A673 (cell line): ENCODE measurements around the gene TEAD1.

ENCODE experiments used
- EZH2 ChIP-seq: fragments of 200-600 bp; sonication (generic); IDR thresholded peaks from 2 replicates; pipeline ENCODE4 v1.6.1; 2017; ENCODE audit warnings: borderline replicate concordance, low read depth, mild to moderate bottlenecking, mixed read lengths, antibody characterized with exemption, low read length; ENCODE audit not compliant: poor library complexity, severe bottlenecking
- TF ChIP-seq, protein P1 (sequence below): fragments of 300-800, 200-600 bp; sonication (generic); conservative IDR thresholded peaks from 2 replicates; pipeline ENCODE4 v1.5.1; 2017; ENCODE audit warnings: low read depth, mild to moderate bottlenecking, antibody characterized with exemption, low read length, moderate library complexity, mixed read lengths

DNA sequence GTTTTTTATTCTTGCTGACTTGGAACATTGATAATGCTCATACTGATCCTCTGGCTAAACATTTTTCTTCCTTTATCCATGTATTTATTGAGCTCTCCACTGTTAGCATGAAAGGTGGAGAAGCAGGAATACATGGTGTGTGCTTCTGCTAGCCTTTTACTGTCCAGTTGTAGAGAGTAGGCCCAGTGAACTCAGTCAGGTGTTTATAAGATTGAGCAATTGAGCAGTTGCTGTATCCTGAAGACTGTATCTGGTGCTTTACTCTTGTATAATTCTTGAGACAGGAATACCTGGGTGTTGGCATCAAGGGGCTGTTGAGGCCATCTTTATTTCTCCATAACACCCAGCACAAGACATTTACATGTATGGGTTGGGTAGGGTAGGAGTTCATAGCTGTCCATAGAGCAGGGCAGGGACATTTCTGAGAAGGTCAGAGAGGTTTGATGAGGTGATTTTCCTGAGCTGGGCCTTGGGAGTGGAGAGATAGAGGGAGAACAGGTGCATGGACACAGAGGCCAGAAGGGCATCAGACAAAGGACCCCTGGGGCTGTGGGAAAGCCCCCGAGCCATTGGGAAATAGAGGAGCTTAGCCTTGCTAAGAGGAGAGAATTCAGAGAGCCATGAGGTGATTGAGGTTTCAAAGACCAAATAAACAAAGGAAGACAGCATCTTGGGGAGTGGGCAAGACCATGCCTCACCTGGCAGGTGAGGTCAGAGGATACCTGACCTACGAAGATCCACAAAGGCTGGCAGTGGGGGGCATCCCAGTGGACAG lies 155.5 kb downstream of the TEAD1 start:
- TF ChIP-seq, protein P1, sequence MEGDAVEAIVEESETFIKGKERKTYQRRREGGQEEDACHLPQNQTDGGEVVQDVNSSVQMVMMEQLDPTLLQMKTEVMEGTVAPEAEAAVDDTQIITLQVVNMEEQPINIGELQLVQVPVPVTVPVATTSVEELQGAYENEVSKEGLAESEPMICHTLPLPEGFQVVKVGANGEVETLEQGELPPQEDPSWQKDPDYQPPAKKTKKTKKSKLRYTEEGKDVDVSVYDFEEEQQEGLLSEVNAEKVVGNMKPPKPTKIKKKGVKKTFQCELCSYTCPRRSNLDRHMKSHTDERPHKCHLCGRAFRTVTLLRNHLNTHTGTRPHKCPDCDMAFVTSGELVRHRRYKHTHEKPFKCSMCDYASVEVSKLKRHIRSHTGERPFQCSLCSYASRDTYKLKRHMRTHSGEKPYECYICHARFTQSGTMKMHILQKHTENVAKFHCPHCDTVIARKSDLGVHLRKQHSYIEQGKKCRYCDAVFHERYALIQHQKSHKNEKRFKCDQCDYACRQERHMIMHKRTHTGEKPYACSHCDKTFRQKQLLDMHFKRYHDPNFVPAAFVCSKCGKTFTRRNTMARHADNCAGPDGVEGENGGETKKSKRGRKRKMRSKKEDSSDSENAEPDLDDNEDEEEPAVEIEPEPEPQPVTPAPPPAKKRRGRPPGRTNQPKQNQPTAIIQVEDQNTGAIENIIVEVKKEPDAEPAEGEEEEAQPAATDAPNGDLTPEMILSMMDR: no peak
- TF ChIP-seq EZH2: no peak
